Stimulated activated CD8-positive, alpha-beta memory T cell treated with anti-CD3 and anti-CD28 coated beads, Interleukin-12 subunit alpha, Interleukin-12 subunit beta, amount 100 ng/mL, for 4 hours (primary cell): ENCODE data around the gene RNF187.

Experiments used
- DNase-seq: peaks from one replicate; pipeline ENCODE4 v3.0.0-alpha.2; 2020; ENCODE audit warnings: low read depth

RNF187 gene

GRCh38 chr1:228511546-228512445 lies 24.6 kb downstream of the RNF187 start:
- no peak for DNase-seq

- DNase-seq: no peak
Observed at GRCh38 chr1:228512781-228513198, 25.6 kb downstream of the RNF187 start.

- no peak for DNase-seq
Observed at GRCh38 chr1:228513236-228513900, 26.2 kb downstream of the RNF187 start.

GRCh38 chr1:228514421-228514820 lies 27.2 kb downstream of the RNF187 start:
- DNase-seq: no peak

GRCh38 chr1:228515200-228515834 lies 28.1 kb downstream of the RNF187 start:
- no peak for DNase-seq

GRCh38 chr1:228517655-228518054 lies 30.5 kb downstream of the RNF187 start:
- no peak for DNase-seq

GRCh38 chr1:228527596-228527995 lies 40.4 kb downstream of the RNF187 start:
- no peak for DNase-seq

GRCh38 chr1:228528612-228529011 lies 41.4 kb downstream of the RNF187 start:
- DNase-seq: no peak

GRCh38 chr1:228530086-228530758 lies 43.0 kb downstream of the RNF187 start:
- DNase-seq: no peak

GRCh38 chr1:228530951-228531731 lies 44.0 kb downstream of the RNF187 start:
- no peak for DNase-seq

- DNase-seq: no peak
Observed at GRCh38 chr1:228538831-228539230, 51.6 kb downstream of the RNF187 start.

- DNase-seq: no peak
Observed at GRCh38 chr1:228540161-228540917, 53.2 kb downstream of the RNF187 start.

- no peak for DNase-seq
Observed at GRCh38 chr1:228541725-228542124, 54.5 kb downstream of the RNF187 start.

GRCh38 chr1:228542376-228542775 lies 55.2 kb downstream of the RNF187 start:
- DNase-seq: no peak

- DNase-seq: no peak
Observed at GRCh38 chr1:228542981-228543380, 55.8 kb downstream of the RNF187 start.

- no peak for DNase-seq
Observed at GRCh38 chr1:228543396-228543795, 56.2 kb downstream of the RNF187 start.

- no peak for DNase-seq
Observed at GRCh38 chr1:228544021-228544850, 57.1 kb downstream of the RNF187 start.

GRCh38 chr1:228544921-228545591 lies 57.9 kb downstream of the RNF187 start:
- no peak for DNase-seq
